CD4-positive, alpha-beta T cell treated with Interleukin-12 subunit alpha and Interleukin-12 subunit beta, for 1 hour (primary cell): ENCODE data around the gene CTSA.
"Not testable (repeated sequence)": the region's sequence is repeated elsewhere in the genome, so short reads cannot be mapped to it uniquely, and the experiment has no call there.

Source experiments
- DNase-seq: peaks from one replicate; pipeline ENCODE4 v3.0.0-alpha.2; 2020

The CTSA gene

DNA sequence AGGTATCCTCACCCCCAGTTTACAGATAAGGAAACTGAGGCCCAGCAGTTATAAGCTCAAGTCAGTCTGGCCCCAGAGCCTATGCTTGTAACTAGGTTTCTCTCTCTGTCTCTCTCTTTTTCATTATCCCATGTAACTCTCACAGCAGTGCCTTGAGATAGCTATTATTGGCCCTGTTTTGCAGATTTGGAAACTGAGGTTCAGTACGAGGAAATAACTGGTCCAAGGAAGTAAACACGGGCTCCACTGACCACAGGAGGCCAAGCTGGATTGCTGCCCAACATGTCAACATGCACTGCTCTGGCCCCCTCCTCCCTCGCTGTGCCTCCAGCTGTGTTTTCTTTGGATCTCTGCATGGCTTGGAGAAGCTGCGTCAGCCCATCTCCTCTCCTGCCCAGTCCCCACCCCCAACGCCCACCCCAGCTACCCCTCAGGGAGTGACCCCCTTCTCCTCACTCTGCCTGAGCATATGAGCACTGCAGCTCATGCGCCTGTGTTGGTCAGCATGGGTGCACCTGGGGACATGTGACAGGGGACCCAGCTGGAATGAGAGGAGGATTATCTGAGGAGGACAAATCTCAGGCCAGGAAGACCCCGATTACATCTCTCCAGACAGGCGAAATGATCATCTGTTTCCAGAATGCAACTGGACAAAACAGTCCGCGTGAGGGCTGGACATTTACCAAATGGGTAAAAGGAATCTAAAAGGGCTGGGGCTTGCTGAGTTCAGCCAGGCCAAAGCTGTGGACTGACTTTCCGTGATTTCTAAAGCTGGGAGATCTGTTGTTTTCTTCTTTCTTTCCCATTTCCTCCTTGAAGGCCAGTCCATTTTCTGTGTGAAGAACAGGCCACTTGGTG, 28.6 kb downstream of the CTSA start:
- DNase-seq, result no peak

DNA sequence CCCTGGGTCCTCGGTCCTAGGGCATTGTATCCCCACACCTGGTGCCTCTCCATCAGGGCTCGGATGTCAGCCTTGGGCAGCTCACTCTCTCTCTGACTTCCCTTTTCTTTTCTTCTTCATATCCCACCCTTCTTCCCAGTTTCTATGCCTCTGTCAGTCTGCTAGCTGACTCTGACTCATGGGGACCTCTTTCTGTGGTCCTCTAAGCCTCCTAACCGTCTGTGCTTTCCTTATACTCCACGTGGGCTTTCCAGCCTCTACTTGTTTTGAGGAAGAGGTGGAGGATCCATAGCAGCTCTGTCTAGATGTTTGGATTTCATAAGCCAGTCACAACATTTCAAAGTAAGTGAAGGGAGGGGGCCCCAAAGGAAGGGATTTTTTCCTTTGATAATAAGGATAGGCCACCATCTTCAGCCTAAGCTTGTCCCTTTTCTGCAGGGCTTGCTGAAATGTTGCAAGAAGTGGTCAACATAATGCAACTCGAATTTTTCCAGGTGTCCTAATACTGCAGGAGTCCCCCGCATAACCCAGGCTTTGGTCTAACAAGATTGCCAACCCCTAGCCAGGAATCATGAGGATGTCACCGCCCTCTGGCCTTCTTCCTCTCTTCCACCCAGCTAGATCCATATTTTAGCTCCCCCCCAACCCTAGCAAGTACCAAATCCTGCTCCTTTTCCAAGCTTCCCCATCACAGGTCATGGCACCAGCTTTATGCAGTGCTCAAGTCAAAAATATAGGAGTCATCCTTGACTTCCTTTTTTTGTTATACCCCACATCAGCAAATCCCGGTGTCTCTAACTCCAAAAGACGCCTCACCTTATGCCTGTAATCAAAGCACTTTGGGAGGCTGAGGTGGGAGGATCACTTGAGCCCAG, 29.6 kb downstream of the CTSA start:
- no peak for DNase-seq

DNA sequence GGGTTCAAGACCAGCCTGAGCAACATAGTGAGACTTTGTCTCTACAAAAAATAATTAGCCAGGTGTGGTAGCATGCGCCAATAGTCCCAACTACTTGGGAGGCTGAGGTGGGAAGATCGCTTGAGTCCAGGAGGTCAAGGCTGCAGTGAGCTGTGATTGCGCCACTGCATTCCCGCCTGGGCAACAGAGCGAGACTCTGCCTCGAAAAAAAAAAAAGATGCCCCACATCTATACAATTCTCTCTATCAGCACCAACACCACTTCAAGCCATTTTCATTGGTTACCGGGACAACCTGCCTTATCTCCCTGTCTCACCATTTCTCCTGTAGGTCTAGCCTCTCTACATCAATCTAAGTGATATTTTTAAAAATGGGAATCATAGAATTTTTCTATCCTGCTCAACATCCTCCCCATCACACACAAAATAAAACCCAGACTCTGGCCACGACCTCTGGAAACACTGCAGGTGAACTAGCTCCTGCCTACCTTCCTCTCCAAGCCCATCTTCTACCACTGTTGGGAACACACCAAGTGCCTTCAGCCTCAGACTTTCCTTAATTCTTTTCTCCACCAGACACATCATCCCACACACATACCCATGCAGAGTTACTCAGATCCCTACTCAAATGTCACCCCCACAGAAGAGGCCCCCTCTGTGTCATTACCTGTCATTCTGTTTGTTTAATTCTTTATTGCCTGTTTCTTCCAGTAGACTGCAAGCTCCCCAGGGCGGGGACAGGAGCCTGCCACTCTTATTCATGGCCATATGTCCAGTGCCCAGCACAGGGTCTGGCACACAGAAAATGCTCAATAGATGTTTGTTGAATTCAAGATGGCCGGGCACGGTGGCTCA, 30.4 kb downstream of the CTSA start:
- no peak for DNase-seq

DNA sequence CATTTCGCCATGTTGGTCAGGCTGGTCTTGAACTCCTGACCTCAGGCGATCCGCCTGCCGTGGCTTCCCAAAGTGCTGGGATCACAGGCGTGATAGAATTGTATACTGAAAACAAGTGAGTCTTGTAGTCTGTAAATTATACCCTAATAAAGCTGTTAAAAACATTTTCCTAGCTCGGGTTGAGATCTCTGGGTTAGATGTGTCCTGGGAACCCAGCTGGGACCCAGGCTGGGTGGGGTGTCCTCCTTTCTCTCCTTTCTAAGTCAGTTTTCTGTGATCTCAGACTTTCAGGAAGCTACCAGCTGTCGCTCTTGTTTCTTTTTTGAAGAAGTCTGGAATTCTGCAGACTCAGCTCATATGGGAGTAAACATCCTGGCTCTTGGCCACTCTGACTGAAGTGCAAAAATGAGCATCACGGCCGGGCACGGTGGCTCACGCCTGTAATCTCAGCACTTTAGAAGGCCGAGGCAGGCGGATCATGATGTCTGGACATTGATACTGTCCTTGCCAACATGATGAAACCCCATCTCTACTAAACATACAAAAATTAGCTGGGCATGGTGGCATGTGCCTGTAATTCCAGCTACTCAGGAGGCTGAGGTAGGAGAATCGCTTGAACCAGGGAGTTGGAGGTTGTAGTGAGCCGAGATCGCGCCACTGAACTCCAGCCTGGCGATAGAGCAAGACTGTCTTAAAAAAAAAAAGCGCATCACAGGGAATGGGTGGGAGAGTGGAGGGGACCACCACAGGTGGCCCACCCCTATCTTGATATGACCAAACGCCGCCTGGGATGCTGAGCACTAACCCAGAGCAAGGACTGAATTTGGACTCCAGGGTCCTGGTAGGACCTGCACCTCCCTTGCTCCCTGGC, 33.5 kb downstream of the CTSA start:
- DNase-seq, result no peak

DNA sequence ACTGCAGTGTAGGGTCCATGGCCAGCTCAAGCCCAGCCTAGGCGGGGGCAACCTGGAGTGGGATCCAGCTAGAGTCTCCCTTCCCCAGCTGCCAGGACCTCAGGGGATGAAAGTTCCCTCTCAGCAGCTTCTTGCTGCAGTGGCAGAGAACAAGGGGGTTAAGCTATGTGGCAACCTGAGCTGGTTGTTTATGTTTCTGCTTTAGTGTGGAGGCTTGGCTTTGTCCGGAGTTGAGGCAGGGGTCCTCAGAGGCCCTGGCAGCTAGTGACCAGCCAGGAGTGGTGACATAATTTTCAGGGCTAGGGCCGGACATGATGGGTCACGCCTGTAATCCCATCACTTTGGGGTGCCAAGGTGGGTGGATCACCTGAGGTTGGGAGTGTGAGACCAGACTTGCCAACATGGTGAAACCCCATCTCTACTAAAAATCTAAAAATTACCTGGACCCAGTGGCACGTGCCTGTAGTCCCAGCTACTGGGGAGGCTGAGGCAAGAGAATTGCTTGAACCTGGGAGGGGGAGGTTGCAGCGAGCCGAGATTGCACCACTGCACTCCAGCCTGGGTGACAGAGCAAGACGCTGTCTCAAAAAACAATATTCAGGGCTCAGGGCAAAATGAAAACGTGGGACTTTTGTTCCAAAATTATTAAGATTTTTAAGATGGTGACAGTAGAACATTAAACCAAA, 34.8 kb downstream of the CTSA start:
- no peak for DNase-seq

- no peak for DNase-seq
Measured at GRCh38 chr20:45926731-45927070, 35.6 kb downstream of the CTSA start.

DNA sequence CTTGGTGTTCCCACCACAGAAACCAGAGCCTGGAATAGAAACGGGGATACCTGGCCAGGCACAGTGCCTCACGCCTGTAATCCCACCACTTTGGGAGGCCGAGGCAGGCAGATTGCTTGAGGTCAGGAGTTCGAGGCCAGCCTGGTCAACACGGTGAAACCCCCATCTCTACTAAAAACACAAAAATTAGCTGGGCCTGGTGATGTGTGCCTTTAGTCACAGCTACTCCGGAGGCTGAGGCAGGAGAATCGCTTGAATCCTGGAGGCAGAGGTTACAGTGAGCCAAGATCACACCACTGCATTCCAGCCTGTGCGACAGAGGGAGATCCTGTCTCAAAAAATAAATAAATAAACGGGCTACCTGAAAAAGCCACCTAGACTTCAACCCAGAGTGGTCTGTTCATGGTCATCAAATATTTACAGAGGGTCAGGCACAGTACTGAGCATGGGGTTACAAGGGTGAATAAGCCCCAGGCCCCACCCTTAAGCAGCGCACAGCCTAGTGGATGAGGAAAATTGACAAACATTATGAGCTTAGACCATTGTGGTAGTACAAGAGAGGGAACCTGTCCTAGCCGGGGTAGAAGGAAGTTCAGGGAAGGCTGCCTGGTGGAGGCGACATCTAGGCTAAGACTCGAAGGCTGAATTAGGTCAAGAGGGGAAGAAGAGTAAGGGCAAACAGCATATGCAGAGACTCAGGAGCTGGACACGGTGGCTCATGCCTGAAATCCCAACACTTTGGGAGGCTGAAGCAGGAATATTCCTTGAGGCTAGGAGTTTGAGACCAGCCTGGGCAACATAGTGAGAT, 36.1 kb downstream of the CTSA start:
- DNase-seq, result no peak

GRCh38 chr20:45931680-45932079, 40.5 kb downstream of the CTSA start:
- not testable (repeated sequence) for DNase-seq

- peak; percentile 68 for DNase-seq
Measured at GRCh38 chr20:45933266-45934045, 42.3 kb downstream of the CTSA start.

GRCh38 chr20:45934046-45934585, 43.0 kb downstream of the CTSA start:
- DNase-seq, result no peak

DNA sequence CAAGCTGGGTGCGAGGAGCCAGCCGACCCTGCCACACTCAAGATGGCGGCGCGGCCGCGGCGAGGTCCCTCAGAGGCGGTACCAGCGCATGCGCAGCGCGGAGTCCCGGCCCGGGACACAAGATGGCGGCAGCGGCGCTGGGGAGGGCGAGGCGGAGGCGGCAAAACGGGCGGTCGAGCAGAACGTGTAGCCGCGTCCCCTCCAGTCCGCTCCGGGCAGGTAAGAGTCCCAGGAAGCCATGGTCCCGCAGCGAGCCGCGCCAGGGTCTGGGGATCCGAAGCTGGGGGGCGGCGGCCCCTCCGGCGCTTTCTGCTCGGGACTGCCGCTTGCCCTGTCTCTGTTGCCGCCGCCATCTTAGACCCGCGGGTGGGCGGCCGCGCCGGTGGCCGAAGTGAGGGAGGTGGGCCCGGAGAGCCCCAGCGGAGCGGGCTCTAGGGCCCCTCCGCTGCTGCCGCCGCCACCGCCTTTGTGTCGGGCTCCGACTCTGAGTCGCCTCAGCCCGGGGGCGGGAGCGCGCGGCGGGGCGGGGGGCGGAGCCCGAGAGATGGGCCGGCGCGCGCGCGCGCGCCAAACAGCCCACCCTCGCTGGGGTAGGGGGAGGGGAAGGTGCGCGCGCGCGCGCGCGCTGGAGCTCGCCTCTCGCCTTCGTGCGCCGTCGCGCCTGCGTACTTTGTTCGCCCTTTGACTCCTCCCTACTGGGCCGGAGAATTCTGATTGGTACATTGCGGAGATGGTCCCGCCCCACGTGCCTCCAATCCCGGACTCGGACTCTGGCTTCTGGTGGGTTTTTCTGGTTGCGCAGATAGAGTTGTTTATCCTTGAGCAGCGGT, 43.7 kb downstream of the CTSA start, which contains the start of gene PCIF1:
Gene PCIF1, plus strand, starts transcription at position 98 of the 830 bp plus-strand sequence. CDS start 4,317 bp downstream, outside the sequence.
- DNase-seq, result peak; percentile 98

GRCh38 chr20:45935416-45936046, 44.4 kb downstream of the CTSA start:
- DNase-seq, result no peak

- DNase-seq, result peak; percentile 27
Measured at GRCh38 chr20:45937765-45938164, 46.6 kb downstream of the CTSA start.

- DNase-seq, result no peak
Measured at GRCh38 chr20:45938727-45939438, 47.7 kb downstream of the CTSA start.

DNA sequence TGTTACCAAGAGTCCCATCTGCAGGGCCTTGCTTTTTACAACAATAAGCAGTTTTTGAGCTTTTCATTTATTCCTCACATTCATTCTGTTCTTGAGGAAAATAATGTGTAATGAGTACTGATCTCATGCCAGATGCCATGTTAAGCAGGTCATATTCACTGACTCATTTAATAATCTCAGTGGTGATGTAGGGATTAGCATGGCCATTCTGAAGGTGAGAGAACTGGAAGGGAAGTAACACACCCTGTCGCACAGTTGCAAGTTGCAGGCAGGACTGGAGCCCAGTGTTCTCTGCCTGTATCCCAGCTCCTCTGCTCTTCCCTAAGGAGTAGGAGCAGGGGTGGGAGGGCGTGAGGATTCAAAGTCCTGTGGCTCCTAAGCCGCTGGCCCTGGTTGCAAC, 48.9 kb downstream of the CTSA start:
- DNase-seq, result no peak

DNA sequence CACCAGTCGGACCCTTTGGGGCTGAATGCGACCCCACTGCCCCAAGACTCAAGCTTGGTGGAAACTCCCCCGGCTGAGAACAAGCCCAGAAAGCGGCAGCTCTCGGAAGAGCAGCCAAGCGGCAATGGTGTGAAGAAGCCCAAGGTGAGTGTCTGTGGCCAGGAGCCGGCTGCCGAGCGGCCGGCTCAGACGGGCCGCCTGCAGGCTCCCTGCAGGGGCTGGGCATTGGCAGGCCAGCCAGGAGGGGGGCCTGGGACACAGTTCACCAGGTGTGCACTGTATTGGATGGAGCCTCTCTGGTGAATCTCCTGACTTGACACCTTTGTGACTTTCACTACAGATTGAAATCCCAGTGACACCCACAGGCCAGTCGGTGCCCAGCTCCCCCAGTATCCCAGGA, 49.3 kb downstream of the CTSA start:
- no peak for DNase-seq

- DNase-seq, result no peak
Measured at GRCh38 chr20:45943613-45944012, 52.5 kb downstream of the CTSA start.
